H1 (cell line): ENCODE measurements around the gene CASP3. TPM values are rescaled to one million over a fixed set of nuclear protein-coding genes. Genes with fewer than 3 reads are reported as not detected.
A peak's percentile ranks its signal among the peaks of the same experiment; 100 is the strongest.

ENCODE experiments used
- CTCF ChIA-PET: fragments of 300-600 bp; sonication (Branson Sonifier 250); formaldehyde crosslinking; loops from one replicate; lab custom pipeline; 2021; ENCODE audit not compliant: partially characterized antibody; lab: Charles Lee
- POLR2A ChIA-PET: fragments of 300-600 bp; sonication (Branson Sonifier 250); formaldehyde crosslinking; loops from one replicate; lab custom pipeline; 2021; ENCODE audit warnings: inconsistent platforms; ENCODE audit not compliant: partially characterized antibody; lab: Charles Lee
- DNase-seq, 2 experiments: peaks; one replicate each; pipeline versions ENCODE4 v3.0.0 to v3.0.0-alpha.2; 2010 to 2022; ENCODE audit warnings: low spot score in 2 of 2, low read depth in 1 of 2, mixed read lengths in 1 of 2
- FAIRE-seq: peaks from 2 replicates; lab custom pipeline; 2011; peaks lifted over from hg19 to GRCh38; lab: Jason Lieb, UNC
- H2AFZ ChIP-seq: 2 replicates; pipeline ENCODE4 v1.8.1; 2012; ENCODE audit warnings: low read length, inconsistent platforms
- H2AK5ac ChIP-seq: 2 replicates; pipeline ENCODE4 v1.6.1; 2013; ENCODE audit warnings: low read depth, low read length
- H2BK120ac ChIP-seq: replicated peaks from 2 replicates; pipeline ENCODE3; 2013; ENCODE audit warnings: low read depth, low read length, inconsistent platforms
- H2BK12ac ChIP-seq: 2 replicates; pipeline ENCODE4 v1.6.1; 2013; ENCODE audit warnings: low read depth, low read length
- H2BK15ac ChIP-seq: 2 replicates; pipeline ENCODE4 v1.6.1; 2013; ENCODE audit warnings: low read length
- H2BK20ac ChIP-seq: 2 replicates; pipeline ENCODE4 v1.6.1; 2013; ENCODE audit warnings: low read length
- H2BK5ac ChIP-seq: 2 replicates; pipeline ENCODE4 v1.6.1; 2013; ENCODE audit warnings: low read depth, low read length
- H3K14ac ChIP-seq: 2 replicates; pipeline ENCODE4 v1.6.1; 2013; ENCODE audit warnings: inconsistent platforms; ENCODE audit not compliant: insufficient read length
- H3K18ac ChIP-seq: 2 replicates; pipeline ENCODE4 v1.6.1; 2013; ENCODE audit warnings: low read length; ENCODE audit errors: extremely low read depth
- H3K23ac ChIP-seq: 2 replicates; pipeline ENCODE4 v1.6.1; 2013; ENCODE audit warnings: inconsistent platforms; ENCODE audit not compliant: insufficient read length
- H3K23me2 ChIP-seq: 2 replicates; pipeline ENCODE4 v1.6.1; 2013; ENCODE audit warnings: low read depth, low read length
- H3K27ac ChIP-seq: 2 replicates; pipeline ENCODE4 v1.6.1; 2011; ENCODE audit warnings: low read depth, low read length, inconsistent platforms
- H3K27me3 ChIP-seq, 4 experiments: replicated peaks in 1 of 4; 1 replicate in 1 of 4; 2 replicates in 3 of 4; pipeline versions ENCODE4 v1.6.1 to v1.8.1; 2011 to 2013; ENCODE audit warnings: low read length in 3 of 4, mild to moderate bottlenecking in 3 of 4, inconsistent platforms in 2 of 4, mixed read lengths in 2 of 4, moderate library complexity in 1 of 4; ENCODE audit not compliant: control insufficient read depth in 3 of 4, insufficient read depth in 3 of 4; ENCODE audit errors: extremely low read depth in 1 of 4
- H3K36me3 ChIP-seq, 4 experiments: 2 replicates each; pipeline versions ENCODE4 v1.6.1 to v1.8.1; 2011 to 2013; ENCODE audit warnings: mild to moderate bottlenecking in 4 of 4, low read length in 3 of 4, moderate library complexity in 2 of 4, control low read depth in 1 of 4, inconsistent platforms in 1 of 4; ENCODE audit not compliant: insufficient read depth in 4 of 4, control insufficient read depth in 2 of 4
- H3K4ac ChIP-seq: replicated peaks from 2 replicates; pipeline ENCODE3; 2013; ENCODE audit warnings: low read length, low read depth, mixed read lengths, inconsistent platforms; ENCODE audit not compliant: insufficient read length
- H3K4me1 ChIP-seq, 4 experiments: replicated peaks in 1 of 4; 1 replicate in 1 of 4; 2 replicates in 3 of 4; pipeline versions ENCODE4 v1.6.1 to v1.8.1; 2011 to 2013; ENCODE audit warnings: low read length in 3 of 4, inconsistent platforms in 2 of 4, mixed read lengths in 1 of 4; ENCODE audit not compliant: insufficient read depth in 4 of 4, control insufficient read depth in 3 of 4
- H3K4me2 ChIP-seq, 2 experiments: 2 replicates each; pipeline versions ENCODE4 v1.6.1 to v1.8.1; 2011 to 2013; ENCODE audit warnings: low read depth in 2 of 2, low read length in 2 of 2, control low read depth in 1 of 2, inconsistent platforms in 1 of 2, mild to moderate bottlenecking in 1 of 2; ENCODE audit not compliant: insufficient read depth in 1 of 2
- H3K4me3 ChIP-seq, 4 experiments: fragments of 200-600, 300-600 bp in 1 of 4; sonication (generic), shearing (Covaris generic), sonication (Bioruptor Twin) in 1 of 4; 2 replicates each; pipeline versions ENCODE4 v1.5.1 to v1.8.1; 2011 to 2016; ENCODE audit warnings: low read length in 4 of 4, low read depth in 3 of 4, control low read depth in 2 of 4, inconsistent platforms in 2 of 4, mild to moderate bottlenecking in 2 of 4, mixed read lengths in 1 of 4, moderate library complexity in 1 of 4; ENCODE audit not compliant: insufficient read depth in 2 of 4; ENCODE audit errors: extremely low read depth in 1 of 4
- H3K56ac ChIP-seq: replicated peaks from 2 replicates; pipeline ENCODE3; 2013; ENCODE audit warnings: low read depth, mild to moderate bottlenecking, mixed read lengths, low read length, inconsistent platforms; ENCODE audit not compliant: insufficient read length
- H3K79me1 ChIP-seq: 2 replicates; pipeline ENCODE4 v1.6.1; 2013; ENCODE audit warnings: low read depth, low read length, control low read depth
- H3K79me2 ChIP-seq, 2 experiments: 2 replicates each; pipeline versions ENCODE4 v1.6.1 to v1.8.1; 2012 to 2013; ENCODE audit warnings: low read length in 2 of 2, mild to moderate bottlenecking in 2 of 2, inconsistent platforms in 1 of 2; ENCODE audit not compliant: insufficient read depth in 2 of 2, control insufficient read depth in 1 of 2
- H3K9ac ChIP-seq, 4 experiments: replicated peaks in 1 of 4; 1 replicate in 1 of 4; 2 replicates in 3 of 4; pipeline versions ENCODE4 v1.6.1 to v1.8.1; 2011 to 2013; ENCODE audit warnings: low read depth in 3 of 4, low read length in 3 of 4, control low read depth in 2 of 4, mild to moderate bottlenecking in 2 of 4, moderate library complexity in 2 of 4, inconsistent platforms in 1 of 4; ENCODE audit errors: extremely low read depth in 1 of 4
- H3K9me3 ChIP-seq, 2 experiments: 2 replicates each; pipeline versions ENCODE4 v1.6.1 to v1.8.1; 2012 to 2013; ENCODE audit warnings: mild to moderate bottlenecking in 2 of 2, moderate library complexity in 2 of 2, control low read depth in 1 of 2, inconsistent platforms in 1 of 2, low read depth in 1 of 2, low read length in 1 of 2, mixed read lengths in 1 of 2; ENCODE audit not compliant: insufficient read depth in 2 of 2
- H4K20me1 ChIP-seq, 2 experiments: replicated peaks in 1 of 2; 2 replicates each; pipeline versions ENCODE3 to v1.8.1; 2011 to 2013; ENCODE audit warnings: inconsistent platforms in 2 of 2, low read length in 2 of 2, mild to moderate bottlenecking in 1 of 2; ENCODE audit not compliant: insufficient read depth in 2 of 2, control insufficient read depth in 1 of 2
- H4K5ac ChIP-seq: 2 replicates; pipeline ENCODE4 v1.6.1; 2013; ENCODE audit warnings: low read length, low read depth, mixed read lengths, inconsistent platforms; ENCODE audit not compliant: insufficient read length
- H4K8ac ChIP-seq: 2 replicates; pipeline ENCODE4 v1.8.0; 2013; ENCODE audit warnings: mild to moderate bottlenecking, moderate library complexity, low read length, inconsistent platforms; ENCODE audit not compliant: insufficient read depth; ENCODE audit errors: extremely low read depth
- H4K91ac ChIP-seq: replicated peaks from 2 replicates; pipeline ENCODE3; 2013; ENCODE audit warnings: low read length, mixed read lengths, inconsistent platforms; ENCODE audit not compliant: insufficient read length
- POLR2A ChIP-seq, 2 experiments: IDR thresholded peaks; 1 replicate in 1 of 2; 2 replicates in 1 of 2; pipeline ENCODE4 v1.6.1; 2011; ENCODE audit warnings: low read depth in 2 of 2, low read length in 2 of 2, mild to moderate bottlenecking in 2 of 2; ENCODE audit errors: control extremely low read depth in 1 of 2
- SP4 ChIP-seq: IDR thresholded peaks from 2 replicates; pipeline ENCODE4 v1.6.1; 2012; ENCODE audit warnings: low read length, inconsistent platforms
- WGBS, 2 experiments: shearing (Covaris generic) in 1 of 2; methylation state at CpG; one replicate each; pipeline versions ENCODE4 v1.1.6 to v1.1.7; 2013 to 2015; ENCODE audit warnings: low lambda C conversion rate in 2 of 2, mixed read lengths in 2 of 2, inconsistent platforms in 1 of 2, low coverage in 1 of 2, missing lambda C conversion rate in 1 of 2; ENCODE audit not compliant: insufficient replicate concordance in 2 of 2, insufficient coverage in 1 of 2, insufficient read length in 1 of 2; ENCODE audit errors: extremely low coverage in 1 of 2, missing lambda C conversion rate in 1 of 2; 5-methylcytosine and 5-hydroxymethylcytosine counted together
- polyA plus RNA-seq, 7 experiments: library from polyadenylated mRNA; depleted of rRNA in 3 of 7; stranded (reverse) in 5 of 7; unstranded in 2 of 7; fragments of >200 nt in 5 of 7; fragments of 200-250 nt in 2 of 7; gene quantifications; 1 replicate in 5 of 7; 2 replicates in 1 of 7; 4 replicates in 1 of 7; pipeline versions ENCODE4 v1.2.1 to v1.2.3, GENCODE V29; 2011 to 2013; ENCODE audit warnings: missing spikeins in 2 of 7, mixed read lengths in 2 of 7
- total RNA-seq: library from RNA; stranded (reverse); fragmentation: NEBNext Ultra II Directional; extraction: Animal tissue kit (Norgen Biotek cat#: 25700); gene quantifications from 2 replicates; pipeline ENCODE4 v1.2.1, GENCODE V29; 2021

The CASP3 gene
- total and polyA plus RNA-seq, 2 of the 8 experiments (the other 6 are each of a cell fraction or from before 2014, with no cell fraction given): 27.8 to 82.5 TPM

GRCh38 chr4:184645904-184646610, 3.2 kb downstream of the CASP3 start:
- H2BK15ac ChIP-seq: peak overlapping the region; percentile 81; the same call in 1 of the 2 replicates
- peaks cover 2% of the 10 kb centered on the region; the same call in 1 of the 2 replicates for H3K79me1 ChIP-seq
- no peak overlapping the region for H3K23ac ChIP-seq
- ChIA-PET POLR2A (interaction anchor here (0.6 to 2.0 kb wide), 2 partner anchors 14 to 29 kb away, joined by 4 to 7 read pairs; no protein-coding TSS in a partner anchor), CTCF (no interaction called here)
- no peak overlapping the region for H4K91ac ChIP-seq
- peak overlapping the region in 1 of 2 experiments; percentile 98; a peak in 1 of 4 replicates for H3K4me2 ChIP-seq
- H3K27ac ChIP-seq: no peak overlapping the region
- DNase-seq: no peak
- WGBS, 2 experiments: 87% methylated on average over 6 of the region's 6 CpGs; no CpG with 5 or more reads in 1 of the 2 experiments
- H3K18ac ChIP-seq: no peak overlapping the region
- H2BK12ac ChIP-seq: no peak overlapping the region
- H2BK20ac ChIP-seq: no peak overlapping the region
- peaks cover 13% of the 10 kb centered on the region for H3K23me2 ChIP-seq
- H4K20me1 ChIP-seq: peaks cover 0 to 11% of the 10 kb centered on the region in 2 experiments
- no peak overlapping the region for H2AFZ ChIP-seq
- H2AK5ac ChIP-seq: no peak overlapping the region
- H3K9ac ChIP-seq: no peak overlapping the region
- no peak overlapping the region for H4K5ac ChIP-seq
- no peaks in the 10 kb centered on the region for H3K9me3 ChIP-seq
- H3K79me2 ChIP-seq: peaks cover 16 to 71% of the 10 kb centered on the region in 2 experiments
- no peak overlapping the region for H2BK5ac ChIP-seq
- no peaks in the 10 kb centered on the region for H3K27me3 ChIP-seq
- no peak overlapping the region for H3K56ac ChIP-seq
- peaks cover 6 to 23% (median 13%) of the 10 kb centered on the region in 4 experiments; a peak in 6 of 7 replicates for H3K4me1 ChIP-seq
- H2BK120ac ChIP-seq: no peak overlapping the region
- no peak overlapping the region for H3K4ac ChIP-seq
- H3K4me3 ChIP-seq: no peak overlapping the region
- peaks cover 0 to 5% (median 0%) of the 10 kb centered on the region in 4 experiments; a peak in 1 of 8 replicates for H3K36me3 ChIP-seq
- H3K14ac ChIP-seq: no peak overlapping the region
- TF ChIP-seq SP4 (no peak), POLR2A (IDR thresholded peaks at IDR 0.05; ENCODE audit: control extremely low read depth in 1 of 2, low read depth in 2 of 2, low read length in 2 of 2) (0 out of 3 replicates have a peak, but pooled peaks of 1 of the 2 experiments have one; percentile 22)
- H4K8ac ChIP-seq: no peak overlapping the region
- FAIRE-seq: no peak
